ENCODE data around the gene IGSF3.

DNA sequence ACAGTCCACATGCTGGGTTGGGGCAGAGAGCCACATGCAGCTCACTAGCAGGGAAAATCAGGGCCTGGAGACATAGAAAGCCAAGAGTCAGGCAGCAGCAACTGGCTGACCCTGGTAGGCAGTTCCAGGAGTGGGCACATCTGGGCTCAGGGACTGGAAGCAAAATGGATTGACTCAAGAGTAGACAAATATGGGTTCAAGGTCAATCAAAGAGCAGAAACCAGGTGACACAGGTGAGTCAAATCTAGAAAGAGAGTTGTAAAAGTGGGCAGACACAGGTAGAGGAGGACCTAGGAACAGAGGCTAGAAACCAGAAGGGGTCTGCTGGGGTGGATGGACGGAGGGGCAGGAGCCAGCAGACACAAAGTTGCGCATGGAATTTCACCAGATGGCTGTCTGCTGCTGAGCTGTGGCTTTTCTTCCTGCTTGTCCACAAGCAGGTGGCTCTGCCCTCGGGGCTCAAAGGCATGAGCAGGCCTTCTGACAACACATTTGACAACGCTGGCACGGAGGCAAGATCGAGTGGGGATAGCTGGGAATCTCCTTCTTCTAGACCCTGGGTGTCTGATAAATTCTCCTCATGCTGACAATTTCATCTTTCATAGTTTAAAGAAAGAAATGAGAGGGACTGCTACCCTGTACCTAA, 40.8 kb upstream of the IGSF3 start:
- TF ChIP-seq, protein P1, sequence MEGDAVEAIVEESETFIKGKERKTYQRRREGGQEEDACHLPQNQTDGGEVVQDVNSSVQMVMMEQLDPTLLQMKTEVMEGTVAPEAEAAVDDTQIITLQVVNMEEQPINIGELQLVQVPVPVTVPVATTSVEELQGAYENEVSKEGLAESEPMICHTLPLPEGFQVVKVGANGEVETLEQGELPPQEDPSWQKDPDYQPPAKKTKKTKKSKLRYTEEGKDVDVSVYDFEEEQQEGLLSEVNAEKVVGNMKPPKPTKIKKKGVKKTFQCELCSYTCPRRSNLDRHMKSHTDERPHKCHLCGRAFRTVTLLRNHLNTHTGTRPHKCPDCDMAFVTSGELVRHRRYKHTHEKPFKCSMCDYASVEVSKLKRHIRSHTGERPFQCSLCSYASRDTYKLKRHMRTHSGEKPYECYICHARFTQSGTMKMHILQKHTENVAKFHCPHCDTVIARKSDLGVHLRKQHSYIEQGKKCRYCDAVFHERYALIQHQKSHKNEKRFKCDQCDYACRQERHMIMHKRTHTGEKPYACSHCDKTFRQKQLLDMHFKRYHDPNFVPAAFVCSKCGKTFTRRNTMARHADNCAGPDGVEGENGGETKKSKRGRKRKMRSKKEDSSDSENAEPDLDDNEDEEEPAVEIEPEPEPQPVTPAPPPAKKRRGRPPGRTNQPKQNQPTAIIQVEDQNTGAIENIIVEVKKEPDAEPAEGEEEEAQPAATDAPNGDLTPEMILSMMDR (conservative IDR thresholded peaks at IDR 0.05 in 1 of 2, IDR thresholded peaks at IDR 0.05 in 1 of 2; ENCODE audit: extremely low read depth in 1 of 2, insufficient read depth in 1 of 2, low read depth in 1 of 2, low read length in 2 of 2) = no peak
- TF ChIP-seq EZH2 (IDR thresholded peaks at IDR 0.05; ENCODE audit: borderline replicate concordance, low read length) = no peak
